22Rv1 (cell line): ENCODE data around the gene KIAA0825.

Source experiments
- CTCF ChIP-seq: fragments of 450-650 bp; IDR thresholded peaks from 2 replicates; pipeline ENCODE4 v1.5.1; 2017; ENCODE audit warnings: mild to moderate bottlenecking
- ZFX ChIP-seq: fragments of 450-650 bp; IDR thresholded peaks from 2 replicates; pipeline ENCODE4 v1.6.1; 2017; ENCODE audit warnings: antibody characterized with exemption, borderline replicate concordance

- TF ChIP-seq CTCF, result no peak
- TF ChIP-seq ZFX, result no peak
Observed at GRCh38 chr5:94425396-94425795, 193.0 kb downstream of the KIAA0825 start.
